IMR-90 (cell line): ENCODE data around the gene NT5C1A. TPM values are rescaled to one million over a fixed set of nuclear protein-coding genes. Genes with fewer than 3 reads are reported as not detected.

Source experiments
- ATAC-seq: fragments of 200-7000 bp; cut with Tn5 transposase; 2 replicates; pipeline ENCODE4 v1.9.1; 2020; ENCODE audit warnings: low read depth, mild to moderate bottlenecking, moderate library complexity
- BruUV-seq: library from RNA; stranded (reverse); fragments of 400-500 nt; replicated peaks from 2 replicates; lab custom pipeline; 2021; lab: Mats Ljungman, UMichigan
- CTCF ChIA-PET: fragments of 300-600 bp; formaldehyde crosslinking; extraction: SDS; loops from one replicate; lab custom pipeline; 2021; ENCODE audit warnings: antibody characterized with exemption; lab: Yijun Ruan, JAX
- POLR2A ChIA-PET: fragments of 300-600 bp; sonication (Branson Sonifier 250); formaldehyde crosslinking; loops from one replicate; lab custom pipeline; 2022; ENCODE audit warnings: antibody characterized with exemption; ENCODE audit not compliant: unreplicated experiment; lab: Charles Lee
- DNase-seq: peaks from one replicate; pipeline ENCODE4 v3.0.0; 2013
- H2AFZ ChIP-seq: replicated peaks from 2 replicates; pipeline ENCODE3; 2013; ENCODE audit warnings: low read length, mild to moderate bottlenecking; ENCODE audit not compliant: poor library complexity
- H2AK5ac ChIP-seq: 2 replicates; pipeline ENCODE4 v1.6.1; 2013; ENCODE audit warnings: low read depth, low read length, inconsistent platforms
- H2AK9ac ChIP-seq: replicated peaks from 2 replicates; pipeline ENCODE3; 2013; ENCODE audit warnings: mild to moderate bottlenecking, low read depth, low read length, moderate library complexity; ENCODE audit not compliant: poor library complexity
- H2BK120ac ChIP-seq: 2 replicates; pipeline ENCODE4 v1.6.1; 2013; ENCODE audit warnings: low read depth, low read length, inconsistent platforms
- H2BK15ac ChIP-seq: 3 replicates; pipeline ENCODE4 v1.6.1; 2013; ENCODE audit warnings: low read depth, low read length, inconsistent platforms
- H2BK20ac ChIP-seq: 2 replicates; pipeline ENCODE4 v1.6.1; 2013; ENCODE audit warnings: low read depth, mild to moderate bottlenecking, inconsistent platforms, low read length, moderate library complexity
- H2BK5ac ChIP-seq: 2 replicates; pipeline ENCODE4 v1.6.1; 2013; ENCODE audit warnings: mild to moderate bottlenecking, low read depth, low read length, inconsistent platforms; ENCODE audit not compliant: poor library complexity, severe bottlenecking
- H3K14ac ChIP-seq: replicated peaks from 2 replicates; pipeline ENCODE4 v1.6.1; 2013; ENCODE audit warnings: low read depth, low read length, inconsistent platforms
- H3K18ac ChIP-seq: 2 replicates; pipeline ENCODE4 v1.6.1; 2013; ENCODE audit warnings: low read depth, low read length, control low read depth
- H3K23ac ChIP-seq: 2 replicates; pipeline ENCODE4 v1.6.1; 2013; ENCODE audit warnings: low read depth, low read length, inconsistent platforms
- H3K27ac ChIP-seq: 2 replicates; pipeline ENCODE4 v1.5.1; 2013; ENCODE audit warnings: mild to moderate bottlenecking, control low read depth, low read length; ENCODE audit not compliant: insufficient read depth
- H3K27me3 ChIP-seq: 2 replicates; pipeline ENCODE4 v1.6.1; 2013; ENCODE audit warnings: low read length; ENCODE audit not compliant: control insufficient read depth, insufficient read depth
- H3K36me3 ChIP-seq: 2 replicates; pipeline ENCODE4 v1.6.1; 2013; ENCODE audit warnings: low read length, mixed read lengths; ENCODE audit not compliant: control insufficient read depth, insufficient read depth
- H3K4ac ChIP-seq: 2 replicates; pipeline ENCODE4 v1.6.1; 2013; ENCODE audit warnings: low read depth, low read length, inconsistent platforms
- H3K4me1 ChIP-seq: 2 replicates; pipeline ENCODE4 v1.6.1; 2013; ENCODE audit warnings: low read length, mixed read lengths; ENCODE audit not compliant: control insufficient read depth, insufficient read depth
- H3K4me2 ChIP-seq: 2 replicates; pipeline ENCODE4 v1.6.1; 2013; ENCODE audit warnings: low read depth, mild to moderate bottlenecking, control low read depth, low read length, moderate library complexity
- H3K4me3 ChIP-seq: 2 replicates; pipeline ENCODE4 v1.5.1; 2013; ENCODE audit warnings: low read depth, mild to moderate bottlenecking, control low read depth, low read length, moderate library complexity; ENCODE audit not compliant: insufficient read depth
- H3K56ac ChIP-seq: 2 replicates; pipeline ENCODE4 v1.6.1; 2013; ENCODE audit warnings: low read length, inconsistent platforms; ENCODE audit not compliant: insufficient read depth; ENCODE audit errors: extremely low read depth
- H3K79me1 ChIP-seq, 2 experiments: 2 replicates each; pipeline ENCODE4 v1.6.1; 2013; ENCODE audit warnings: low read length in 2 of 2, inconsistent platforms in 1 of 2, low read depth in 1 of 2
- H3K9ac ChIP-seq: 2 replicates; pipeline ENCODE4 v1.6.1; 2013; ENCODE audit warnings: low read depth, low read length, control low read depth
- H3K9me1 ChIP-seq: 2 replicates; pipeline ENCODE4 v1.6.1; 2013; ENCODE audit warnings: low read length, inconsistent platforms; ENCODE audit not compliant: insufficient read depth
- H3K9me3 ChIP-seq: 2 replicates; pipeline ENCODE4 v1.6.1; 2013; ENCODE audit warnings: low read length; ENCODE audit not compliant: control insufficient read depth, insufficient read depth
- H4K20me1 ChIP-seq: 2 replicates; pipeline ENCODE4 v1.6.1; 2013; ENCODE audit warnings: low read length, inconsistent platforms; ENCODE audit not compliant: insufficient read depth
- H4K5ac ChIP-seq: 2 replicates; pipeline ENCODE4 v1.6.1; 2013; ENCODE audit warnings: mild to moderate bottlenecking, low read depth, low read length, control low read depth
- H4K8ac ChIP-seq, 2 experiments: 2 replicates each; pipeline ENCODE4 v1.6.1; 2013; ENCODE audit warnings: low read depth in 2 of 2, low read length in 2 of 2, control low read depth in 1 of 2, inconsistent platforms in 1 of 2
- H4K91ac ChIP-seq: 2 replicates; pipeline ENCODE4 v1.6.1; 2013; ENCODE audit warnings: low read depth, low read length, inconsistent platforms; ENCODE audit not compliant: insufficient read depth
- CHD1 ChIP-seq: IDR thresholded peaks from 2 replicates; pipeline ENCODE4 v1.6.1; 2012; ENCODE audit warnings: low read depth, low read length, improper control_type of control experiment
- FOS ChIP-seq: fragments of 150-350 bp; IDR thresholded peaks from 2 replicates; pipeline ENCODE4 v1.6.1; 2016; ENCODE audit warnings: low read depth, low read length
- MAFK ChIP-seq: IDR thresholded peaks from 2 replicates; pipeline ENCODE4 v1.6.1; 2012; ENCODE audit warnings: low read depth, low read length, improper control_type of control experiment
- MAZ ChIP-seq: IDR thresholded peaks from 2 replicates; pipeline ENCODE4 v1.6.1; 2012; ENCODE audit warnings: low read depth, mild to moderate bottlenecking, low read length, improper control_type of control experiment, moderate library complexity, borderline replicate concordance
- POLR2A ChIP-seq: IDR thresholded peaks from 2 replicates; pipeline ENCODE4 v1.6.1; 2012; ENCODE audit warnings: mild to moderate bottlenecking, low read depth, low read length
- RCOR1 ChIP-seq: IDR thresholded peaks from 2 replicates; pipeline ENCODE4 v1.6.1; 2012; ENCODE audit warnings: mild to moderate bottlenecking, low read length, improper control_type of control experiment; ENCODE audit not compliant: insufficient replicate concordance
- RFX5 ChIP-seq: IDR thresholded peaks from 2 replicates; pipeline ENCODE4 v1.8.0; 2012; ENCODE audit warnings: low read depth, mild to moderate bottlenecking, low read length, moderate library complexity
- USF2 ChIP-seq: fragments of 150-350 bp; IDR thresholded peaks from 2 replicates; pipeline ENCODE4 v1.6.1; 2017; ENCODE audit warnings: mild to moderate bottlenecking, antibody characterized with exemption, low read length, low read depth
- WGBS, 2 experiments: methylation state at CpG; one replicate each; pipeline versions ENCODE4 v1.1.5 to v1.1.7; 2013; ENCODE audit warnings: missing lambda C conversion rate in 2 of 2; ENCODE audit not compliant: insufficient read length in 1 of 2; ENCODE audit errors: extremely low coverage in 2 of 2; 5-methylcytosine and 5-hydroxymethylcytosine counted together
- dilution Hi-C: fragments of 300-500 bp; cut with HindIII; formaldehyde crosslinking; loops from one replicate; pipeline ENCODE4 v1.14.3; 2018; ENCODE audit warnings: low sequenced_read_pairs; ENCODE audit not compliant: unreplicated experiment
- in situ Hi-C: fragments of 300-500 bp; cut with MboI; formaldehyde crosslinking; loops from 3 replicates; pipeline ENCODE4 v1.14.3; 2019; ENCODE audit warnings: low sequenced_read_pairs, inconsistent platforms, mixed read lengths
- intact Hi-C: fragments of 100-400 bp; cut with micrococcal nuclease; formaldehyde crosslinking; loops from 2 replicates; pipeline ENCODE4 v1.10.0; 2022
- polyA plus RNA-seq, 3 experiments: library from polyadenylated mRNA; depleted of rRNA; stranded (reverse); fragments of >200 nt; gene quantifications; 2 replicates each; pipeline ENCODE4 v1.2.3, GENCODE V29; 2012; ENCODE audit warnings: low replicate concordance in 1 of 3
- total RNA-seq: library from RNA; depleted of rRNA; stranded (reverse); fragments of >200 nt; gene quantifications from 2 replicates; pipeline ENCODE4 v1.2.3, GENCODE V29; 2012

The NT5C1A gene
- total and polyA plus RNA-seq, 2 of the 4 experiments (the other 2 are of a cell fraction): not detected

- H2BK5ac ChIP-seq: no peak overlapping the region
- H3K56ac ChIP-seq: no peak overlapping the region
- no peak overlapping the region for H4K8ac ChIP-seq
- no peak overlapping the region for H4K91ac ChIP-seq
- no peak overlapping the region for H3K4me3 ChIP-seq
- H3K14ac ChIP-seq: no peak overlapping the region
- 40% methylated on average over 1 of the region's 5 CpGs; no CpG with 5 or more reads in 1 of the 2 experiments for WGBS, 2 experiments
- ChIA-PET POLR2A (no interaction called here), CTCF (interaction anchor here (0.7 to 2.9 kb wide), 3 partner anchors 10 to 53 kb away, joined by 3 to 22 read pairs (median 6); partner anchors contain the start of gene NT5C1A)
- no peak overlapping the region for H3K9ac ChIP-seq
- H3K79me1 ChIP-seq: no peaks in the 10 kb centered on the region
- H2BK15ac ChIP-seq: no peak overlapping the region
- DNase-seq (no peak), ATAC-seq (no peak)
- in situ Hi-C loops: loop anchor here (5.0 kb wide), 1 partner anchor 52 kb away; no protein-coding TSS in a partner anchor
- BruUV-seq: no TSS peak
- no peak for TF ChIP-seq FOS
- TF ChIP-seq POLR2A: no peak
- no peak for TF ChIP-seq RCOR1
- no peak for TF ChIP-seq USF2
- no peak for TF ChIP-seq MAFK
- no peak for TF ChIP-seq CHD1
- TF ChIP-seq MAZ: no peak
- TF ChIP-seq RFX5: no peak
- no peak overlapping the region for H2AK5ac ChIP-seq
- H4K5ac ChIP-seq: no peak overlapping the region
- no peak overlapping the region for H2BK120ac ChIP-seq
- no peak overlapping the region for H2AK9ac ChIP-seq
- H3K36me3 ChIP-seq: no peaks in the 10 kb centered on the region
- H4K20me1 ChIP-seq: no peaks in the 10 kb centered on the region
- no peak overlapping the region for H2BK20ac ChIP-seq
- peaks cover 1% of the 10 kb centered on the region; the same call in 1 of the 2 replicates for H3K4me1 ChIP-seq
- H3K27ac ChIP-seq: no peak overlapping the region
- no peak overlapping the region for H3K23ac ChIP-seq
- H3K27me3 ChIP-seq: peaks cover 65% of the 10 kb centered on the region
- H3K9me3 ChIP-seq: no peaks in the 10 kb centered on the region
- H3K9me1 ChIP-seq: no peaks in the 10 kb centered on the region; the same call in 1 of the 2 replicates
- H3K4me2 ChIP-seq: no peak overlapping the region
- dilution Hi-C loops: no loop called here
- no peak overlapping the region for H3K4ac ChIP-seq
- intact Hi-C loops: loop anchor here (10.0 kb wide), 1 partner anchor 565 kb away; no protein-coding TSS in a partner anchor
- no peak overlapping the region for H3K18ac ChIP-seq
- H2AFZ ChIP-seq: no peak overlapping the region
Observed at GRCh38 chr1:39659538-39659937, 12.4 kb downstream of the NT5C1A start.
